ENCODE measurements around the gene FLT3. TPM values are rescaled to one million over a fixed set of nuclear protein-coding genes. Genes with fewer than 3 reads are reported as not detected.

FLT3 gene
- total and polyA plus RNA-seq, 2 of the 13 experiments (the other 11 are each of a cell fraction or from before 2014, with no cell fraction given), result not detected

DNA sequence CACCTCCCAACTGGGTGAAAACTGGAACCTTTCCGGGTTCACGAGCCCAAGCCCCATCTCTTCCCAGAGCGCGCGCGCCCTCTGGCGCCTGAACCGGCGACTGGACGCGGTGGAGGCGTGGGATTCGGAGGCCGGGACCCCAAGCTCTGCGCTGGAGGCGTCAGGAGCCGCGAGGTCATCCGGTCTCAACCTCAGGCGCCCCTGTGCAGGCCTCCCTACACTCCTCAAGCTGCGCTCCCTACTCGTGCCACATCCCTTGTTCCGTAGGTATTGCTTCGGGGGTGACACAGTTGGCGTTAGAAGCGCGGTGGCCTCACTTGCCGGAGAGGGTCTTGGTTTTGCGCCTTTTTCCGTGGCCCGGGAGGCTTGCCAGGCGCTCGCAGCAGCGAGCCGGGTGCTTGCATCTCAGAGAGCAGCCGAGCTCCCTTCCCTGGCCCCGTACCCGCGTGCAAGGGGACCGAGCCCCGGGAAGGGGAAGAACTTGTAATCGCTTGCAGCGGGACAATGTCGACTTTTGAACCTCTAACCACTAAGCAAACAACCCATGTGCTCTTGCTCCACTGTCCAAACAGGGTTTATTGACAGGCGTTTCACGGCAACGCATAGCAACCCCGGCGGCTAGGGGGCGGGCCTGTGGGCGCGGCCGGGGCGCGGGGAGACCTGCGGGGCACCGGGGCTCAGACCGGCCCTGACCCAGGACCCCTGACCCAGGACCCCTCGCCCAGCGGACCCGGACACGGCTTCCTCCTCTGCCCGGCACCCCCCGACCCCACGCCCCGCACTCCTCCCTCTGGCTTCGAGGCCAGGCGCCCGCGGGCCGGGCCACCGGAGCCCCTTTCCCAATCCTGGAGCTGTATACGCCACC is 139.8 kb downstream of the FLT3 start (continued):
- TF ChIP-seq, protein P1, sequence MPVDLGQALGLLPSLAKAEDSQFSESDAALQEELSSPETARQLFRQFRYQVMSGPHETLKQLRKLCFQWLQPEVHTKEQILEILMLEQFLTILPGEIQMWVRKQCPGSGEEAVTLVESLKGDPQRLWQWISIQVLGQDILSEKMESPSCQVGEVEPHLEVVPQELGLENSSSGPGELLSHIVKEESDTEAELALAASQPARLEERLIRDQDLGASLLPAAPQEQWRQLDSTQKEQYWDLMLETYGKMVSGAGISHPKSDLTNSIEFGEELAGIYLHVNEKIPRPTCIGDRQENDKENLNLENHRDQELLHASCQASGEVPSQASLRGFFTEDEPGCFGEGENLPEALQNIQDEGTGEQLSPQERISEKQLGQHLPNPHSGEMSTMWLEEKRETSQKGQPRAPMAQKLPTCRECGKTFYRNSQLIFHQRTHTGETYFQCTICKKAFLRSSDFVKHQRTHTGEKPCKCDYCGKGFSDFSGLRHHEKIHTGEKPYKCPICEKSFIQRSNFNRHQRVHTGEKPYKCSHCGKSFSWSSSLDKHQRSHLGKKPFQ (CRISPR knock-in tag; IDR thresholded peaks at IDR 0.05; ENCODE audit: insufficient replicate concordance), result no peak
- TF ChIP-seq, protein P2, sequence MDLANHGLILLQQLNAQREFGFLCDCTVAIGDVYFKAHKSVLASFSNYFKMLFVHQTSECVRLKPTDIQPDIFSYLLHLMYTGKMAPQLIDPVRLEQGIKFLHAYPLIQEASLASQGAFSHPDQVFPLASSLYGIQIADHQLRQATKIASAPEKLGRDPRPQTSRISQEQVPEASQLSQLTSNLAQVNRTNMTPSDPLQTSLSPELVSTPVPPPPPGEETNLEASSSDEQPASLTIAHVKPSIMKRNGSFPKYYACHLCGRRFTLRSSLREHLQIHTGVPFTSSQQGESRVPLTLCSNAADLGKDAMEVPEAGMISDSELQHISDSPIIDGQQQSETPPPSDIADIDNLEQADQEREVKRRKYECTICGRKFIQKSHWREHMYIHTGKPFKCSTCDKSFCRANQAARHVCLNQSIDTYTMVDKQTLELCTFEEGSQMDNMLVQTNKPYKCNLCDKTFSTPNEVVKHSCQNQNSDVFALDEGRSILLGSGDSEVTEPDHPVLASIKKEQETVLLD (CRISPR knock-in tag; IDR thresholded peaks at IDR 0.05; ENCODE audit: low read depth), result peak; percentile 76; the same call in 1 of the 2 replicates
- TF ChIP-seq, protein P3, sequence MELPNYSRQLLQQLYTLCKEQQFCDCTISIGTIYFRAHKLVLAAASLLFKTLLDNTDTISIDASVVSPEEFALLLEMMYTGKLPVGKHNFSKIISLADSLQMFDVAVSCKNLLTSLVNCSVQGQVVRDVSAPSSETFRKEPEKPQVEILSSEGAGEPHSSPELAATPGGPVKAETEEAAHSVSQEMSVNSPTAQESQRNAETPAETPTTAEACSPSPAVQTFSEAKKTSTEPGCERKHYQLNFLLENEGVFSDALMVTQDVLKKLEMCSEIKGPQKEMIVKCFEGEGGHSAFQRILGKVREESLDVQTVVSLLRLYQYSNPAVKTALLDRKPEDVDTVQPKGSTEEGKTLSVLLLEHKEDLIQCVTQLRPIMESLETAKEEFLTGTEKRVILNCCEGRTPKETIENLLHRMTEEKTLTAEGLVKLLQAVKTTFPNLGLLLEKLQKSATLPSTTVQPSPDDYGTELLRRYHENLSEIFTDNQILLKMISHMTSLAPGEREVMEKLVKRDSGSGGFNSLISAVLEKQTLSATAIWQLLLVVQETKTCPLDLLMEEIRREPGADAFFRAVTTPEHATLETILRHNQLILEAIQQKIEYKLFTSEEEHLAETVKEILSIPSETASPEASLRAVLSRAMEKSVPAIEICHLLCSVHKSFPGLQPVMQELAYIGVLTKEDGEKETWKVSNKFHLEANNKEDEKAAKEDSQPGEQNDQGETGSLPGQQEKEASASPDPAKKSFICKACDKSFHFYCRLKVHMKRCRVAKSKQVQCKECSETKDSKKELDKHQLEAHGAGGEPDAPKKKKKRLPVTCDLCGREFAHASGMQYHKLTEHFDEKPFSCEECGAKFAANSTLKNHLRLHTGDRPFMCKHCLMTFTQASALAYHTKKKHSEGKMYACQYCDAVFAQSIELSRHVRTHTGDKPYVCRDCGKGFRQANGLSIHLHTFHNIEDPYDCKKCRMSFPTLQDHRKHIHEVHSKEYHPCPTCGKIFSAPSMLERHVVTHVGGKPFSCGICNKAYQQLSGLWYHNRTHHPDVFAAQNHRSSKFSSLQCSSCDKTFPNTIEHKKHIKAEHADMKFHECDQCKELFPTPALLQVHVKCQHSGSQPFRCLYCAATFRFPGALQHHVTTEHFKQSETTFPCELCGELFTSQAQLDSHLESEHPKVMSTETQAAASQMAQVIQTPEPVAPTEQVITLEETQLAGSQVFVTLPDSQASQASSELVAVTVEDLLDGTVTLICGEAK (IDR thresholded peaks at IDR 0.05), result no peak
- TF ChIP-seq, protein P3 (CRISPR knock-in tag; IDR thresholded peaks at IDR 0.05), result peak; percentile 74; the same call in 1 of the 2 replicates
- TF ChIP-seq, protein P4, sequence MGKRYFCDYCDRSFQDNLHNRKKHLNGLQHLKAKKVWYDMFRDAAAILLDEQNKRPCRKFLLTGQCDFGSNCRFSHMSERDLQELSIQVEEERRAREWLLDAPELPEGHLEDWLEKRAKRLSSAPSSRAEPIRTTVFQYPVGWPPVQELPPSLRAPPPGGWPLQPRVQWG (CRISPR knock-in tag; IDR thresholded peaks at IDR 0.05; ENCODE audit: borderline replicate concordance, low read depth), result no peak
- peak; percentile 78; the same call in 1 of the 2 replicates for TF ChIP-seq FOXC1 (CRISPR knock-in tag; IDR thresholded peaks at IDR 0.05; ENCODE audit: borderline replicate concordance)
- no peak; the same call in 1 of the 2 replicates for TF ChIP-seq ZSCAN9 (CRISPR knock-in tag; IDR thresholded peaks at IDR 0.05; ENCODE audit: borderline replicate concordance)
- no peak; the same call in 1 of the 2 replicates for TF ChIP-seq ZNF839 (CRISPR knock-in tag; IDR thresholded peaks at IDR 0.05; ENCODE audit: borderline replicate concordance)
- 0 out of 2 replicates have a peak, but pooled peaks have one; percentile 30 for TF ChIP-seq ZBTB3 (CRISPR knock-in tag; IDR thresholded peaks at IDR 0.05; ENCODE audit: borderline replicate concordance, low read depth)
- no peak for TF ChIP-seq IKZF1 (IDR thresholded peaks at IDR 0.05)
- no peak for TF ChIP-seq ZC3H13 (CRISPR knock-in tag; IDR thresholded peaks at IDR 0.05)
